A549 treated with AZD2906 at 1 μM for 4 hours (cell line): ENCODE results near the gene ENPP1. TPM values are rescaled to one million over a fixed set of nuclear protein-coding genes. Genes with fewer than 3 reads are reported as not detected.

ENCODE experiments used
- total RNA-seq: library from RNA; stranded (reverse); fragments of 200-300 nt; extraction: Qiagen RNA extraction; gene quantifications from 5 replicates; pipeline ENCODE4 v1.2.3, GENCODE V29; 2022

The ENPP1 gene
- total RNA-seq = 1.0 to 1.4 TPM (median 1.4 TPM) in 5 replicates

DNA sequence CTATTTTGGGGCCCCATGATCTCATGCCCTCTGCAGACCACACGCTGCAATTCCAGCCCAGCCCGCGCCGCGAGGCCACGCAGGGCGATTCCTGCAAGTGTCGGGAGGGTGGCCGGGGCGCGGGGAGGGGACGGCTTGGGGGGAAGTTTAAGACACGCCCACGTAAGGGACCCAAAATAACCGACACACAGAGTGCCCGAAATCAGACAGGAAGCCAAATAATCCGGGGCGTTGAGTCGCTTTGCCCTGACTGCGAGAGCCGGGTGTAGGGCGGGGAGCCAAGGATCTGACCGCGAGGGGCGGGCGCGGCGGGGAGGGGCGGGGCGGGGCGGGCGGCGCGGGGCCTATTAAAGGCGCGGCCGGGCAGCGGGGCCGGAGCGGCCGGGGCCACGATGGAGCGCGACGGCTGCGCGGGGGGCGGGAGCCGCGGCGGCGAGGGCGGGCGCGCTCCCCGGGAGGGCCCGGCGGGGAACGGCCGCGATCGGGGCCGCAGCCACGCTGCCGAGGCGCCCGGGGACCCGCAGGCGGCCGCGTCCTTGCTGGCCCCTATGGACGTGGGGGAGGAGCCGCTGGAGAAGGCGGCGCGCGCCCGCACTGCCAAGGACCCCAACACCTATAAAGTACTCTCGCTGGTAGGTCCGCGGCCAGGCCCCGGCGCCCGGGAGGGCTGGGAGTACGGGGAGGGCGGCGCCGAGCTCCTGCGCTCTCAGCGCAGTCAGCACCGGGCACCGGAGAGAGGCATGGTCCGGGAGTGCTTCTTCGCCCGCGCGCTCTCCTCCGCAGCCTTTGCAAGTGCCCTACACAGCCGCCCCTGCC is at the start of gene ENPP1:
Gene ENPP1, plus strand, starts transcription at position 377 of the 816 bp plus-strand sequence. Its CDS starts 16 bp downstream, at position 393.

Other genes starting within 250 kb of the ENPP1 start
- not detected in 5 replicates for gene ARG1, start 234.8 kb upstream of the ENPP1 start, total RNA-seq
- 5.9 to 7.1 TPM (median 6.3 TPM) in 5 replicates for gene MED23, start 179.8 kb upstream of the ENPP1 start, total RNA-seq
- not detected in 5 replicates for gene ENPP3, start 170.7 kb upstream of the ENPP1 start, total RNA-seq
- not detected in 5 replicates for gene OR2A4, start 106.6 kb upstream of the ENPP1 start, total RNA-seq
- not detected in 5 replicates for gene CTAGE9, start 97.0 kb upstream of the ENPP1 start, total RNA-seq
- 157 to 273 TPM (median 207 TPM) in 5 replicates for gene CCN2, start 143.4 kb downstream of the ENPP1 start, total RNA-seq